Breast epithelium (tissue), 4 donors: ENCODE measurements around the gene ABL2. TPM values are rescaled to one million over a fixed set of nuclear protein-coding genes. Genes with fewer than 3 reads are reported as not detected.
"Not testable (repeated sequence)": the region's sequence is repeated elsewhere in the genome, so short reads cannot be mapped to it uniquely, and the experiment has no call there.

Source experiments
- DNase-seq, 2 donors: peaks; one replicate each; pipeline ENCODE4 v3.0.0-alpha.2; 2019; ENCODE audit warnings: low spot score in 2 of 2
- H3K27ac ChIP-seq, 2 donors: fragments of 200-600 bp; sonication (generic) in 1 of 2; one replicate each; pipeline ENCODE4 v1.5.1; 2016 to 2019; ENCODE audit warnings: mild to moderate bottlenecking in 1 of 2
- H3K27me3 ChIP-seq, 2 donors: fragments of 200-600 bp; sonication (generic) in 1 of 2; one replicate each; pipeline versions ENCODE4 v1.5.1 to v1.6.0; 2017 to 2019; ENCODE audit warnings: control low read depth in 1 of 2, mild to moderate bottlenecking in 1 of 2
- H3K36me3 ChIP-seq: fragments of 200-600 bp; one replicate; pipeline ENCODE4 v1.5.1; 2019
- H3K4me1 ChIP-seq, 2 donors: fragments of 200-600 bp; sonication (generic); one replicate each; pipeline ENCODE4 v1.5.1; 2016 to 2019; ENCODE audit warnings: control low read depth in 1 of 2
- H3K4me3 ChIP-seq, 3 donors: fragments of 200-600 bp; sonication (generic); 1 replicate in 2 of 3; 2 replicates in 1 of 3; pipeline ENCODE4 v1.5.1; 2016 to 2019; ENCODE audit warnings: mild to moderate bottlenecking in 3 of 3, moderate library complexity in 2 of 3
- H3K9me3 ChIP-seq, 2 donors: fragments of 200-600 bp; sonication (generic) in 1 of 2; one replicate each; pipeline ENCODE4 v1.5.1; 2016 to 2019; ENCODE audit warnings: control low read depth in 1 of 2
- CTCF ChIP-seq, 3 donors: fragments of 450-650 bp; IDR thresholded peaks; one replicate each; pipeline ENCODE4 v1.5.1; 2016 to 2017; ENCODE audit warnings: antibody characterized with exemption in 3 of 3, mild to moderate bottlenecking in 3 of 3, moderate library complexity in 3 of 3
- POLR2A ChIP-seq: fragments of 450-650 bp; IDR thresholded peaks from one replicate; pipeline ENCODE4 v1.6.1; 2016; ENCODE audit warnings: antibody characterized with exemption, mild to moderate bottlenecking, moderate library complexity
- POLR2AphosphoS5 ChIP-seq, 3 donors: sonication (generic); formaldehyde crosslinking; IDR thresholded peaks; one replicate each; pipeline ENCODE4 v1.6.1; 2017; ENCODE audit warnings: antibody characterized with exemption in 3 of 3
- intact Hi-C: fragments of 100-400 bp; cut with DNase I; formaldehyde crosslinking; loops from one replicate; pipeline ENCODE4 v1.15.1; 2023; ENCODE audit warnings: low total_unique reads
- total RNA-seq, 3 donors: library from RNA; depleted of rRNA; stranded (reverse); fragments of >200 nt; gene quantifications; one replicate each; pipeline ENCODE4 v1.1.0, GENCODE V29; 2016

Gene ABL2
- total RNA-seq, 3 donors from 2014 or later: 23.9 to 27.4 (median 24.3) TPM

GRCh38 chr1:179262183-179262582 is 32.7 kb upstream of the ABL2 start:
- Histone ChIP-seq H3K4me3 (no peak overlapping the region), H3K4me1 (no peaks in the 10 kb centered on the region), H3K36me3 (no peaks in the 10 kb centered on the region), H3K27me3 (no peaks in the 10 kb centered on the region), H3K27ac (no peak overlapping the region), H3K9me3 (no peaks in the 10 kb centered on the region)
- intact Hi-C loops: loop anchor here (2.0 kb wide), 1 partner anchor 13 kb away; no protein-coding TSS in a partner anchor
- TF ChIP-seq POLR2A (no peak), CTCF (IDR thresholded peaks at IDR 0.05) (no peak), POLR2AphosphoS5 (IDR thresholded peaks at IDR 0.05) (no peak)
- DNase-seq: no peak

GRCh38 chr1:179253286-179253972 is 24.0 kb upstream of the ABL2 start:
- Histone ChIP-seq H3K9me3 (no peaks in the 10 kb centered on the region), H3K27me3 (no peaks in the 10 kb centered on the region), H3K4me3 (no peak overlapping the region), H3K27ac (no peak overlapping the region), H3K36me3 (no peaks in the 10 kb centered on the region), H3K4me1 (no peaks in the 10 kb centered on the region)
- TF ChIP-seq POLR2A (no peak), POLR2AphosphoS5 (IDR thresholded peaks at IDR 0.05) (no peak), CTCF (IDR thresholded peaks at IDR 0.05) (no peak)
- intact Hi-C loops: no loop called here
- no peak for DNase-seq

GRCh38 chr1:179252606-179253005 is 23.1 kb upstream of the ABL2 start:
- Histone ChIP-seq H3K36me3 (no peaks in the 10 kb centered on the region), H3K9me3 (no peaks in the 10 kb centered on the region), H3K4me3 (no peak overlapping the region), H3K4me1 (no peaks in the 10 kb centered on the region), H3K27ac (no peak overlapping the region), H3K27me3 (no peaks in the 10 kb centered on the region)
- TF ChIP-seq CTCF (IDR thresholded peaks at IDR 0.05) (no peak), POLR2AphosphoS5 (IDR thresholded peaks at IDR 0.05) (no peak), POLR2A (no peak)
- DNase-seq: no peak
- intact Hi-C loops: no loop called here

- no peak for DNase-seq
- no peak overlapping the region for H3K4me3 ChIP-seq
- TF ChIP-seq CTCF (IDR thresholded peaks at IDR 0.05): no peak
- no peak for TF ChIP-seq POLR2A
- no peak for TF ChIP-seq POLR2AphosphoS5 (IDR thresholded peaks at IDR 0.05)
- H3K4me1 ChIP-seq: no peaks in the 10 kb centered on the region
- intact Hi-C loops: no loop called here
- H3K36me3 ChIP-seq: no peaks in the 10 kb centered on the region
- no peaks in the 10 kb centered on the region for H3K27me3 ChIP-seq
- no peak overlapping the region for H3K27ac ChIP-seq
- H3K9me3 ChIP-seq: no peaks in the 10 kb centered on the region
Measured at GRCh38 chr1:179251675-179252074, 22.2 kb upstream of the ABL2 start.

DNA sequence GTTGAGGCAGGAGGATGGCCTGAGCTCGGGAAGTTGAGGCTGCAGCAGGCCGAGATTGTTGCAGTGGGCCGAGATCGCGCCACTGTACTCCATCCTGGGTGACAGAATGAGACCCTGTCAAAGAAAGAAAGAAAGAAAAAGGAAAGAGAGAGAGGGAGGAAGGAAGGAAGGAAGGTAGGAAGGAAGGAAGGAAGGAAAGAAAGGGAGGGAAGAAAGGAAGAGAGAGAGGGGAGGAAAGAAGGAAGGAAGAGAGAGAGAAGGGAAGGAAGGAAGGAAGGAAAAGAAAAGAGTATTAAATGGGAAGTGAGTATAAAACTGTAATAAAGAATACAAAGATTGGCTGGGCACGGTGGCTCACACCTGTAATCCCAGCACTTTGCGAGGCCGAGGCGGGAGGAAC is 18.4 kb upstream of the ABL2 start:
- Histone ChIP-seq H3K27ac (no peak overlapping the region), H3K4me1 (no peaks in the 10 kb centered on the region), H3K9me3 (no peaks in the 10 kb centered on the region), H3K36me3 (no peaks in the 10 kb centered on the region), H3K27me3 (no peaks in the 10 kb centered on the region), H3K4me3 (no peak overlapping the region)
- DNase-seq: no peak
- no peak for TF ChIP-seq CTCF (IDR thresholded peaks at IDR 0.05)
- intact Hi-C loops: loop anchor here (2.0 kb wide), 1 partner anchor 15 kb away; no protein-coding TSS in a partner anchor

DNA sequence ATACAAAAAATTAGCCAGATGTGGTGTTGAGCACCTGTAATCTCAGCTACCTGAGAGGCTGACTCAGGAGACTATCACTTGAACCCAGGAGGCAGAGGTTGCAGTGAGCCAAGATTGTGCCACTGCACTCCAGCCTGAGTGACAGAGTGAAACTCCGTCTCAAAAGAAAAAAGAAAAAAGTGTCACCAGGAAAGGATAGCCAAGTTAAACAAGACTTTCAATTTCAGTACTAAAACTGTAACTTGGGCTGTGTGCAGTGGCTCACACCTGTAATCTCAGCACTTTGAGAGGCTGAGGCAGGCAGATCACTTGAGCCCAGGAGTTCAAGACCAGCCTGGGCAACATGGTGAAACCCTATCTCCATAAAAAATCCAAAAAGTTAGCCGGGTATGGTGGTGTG is 15.9 kb upstream of the ABL2 start:
- H3K9me3 ChIP-seq, H3K4me1 ChIP-seq, intact Hi-C loops, DNase-seq, H3K36me3 ChIP-seq, H3K4me3 ChIP-seq, H3K27ac ChIP-seq, H3K27me3 ChIP-seq: not testable (repeated sequence)
